ENCODE measurements around the gene TUBB. TPM values are rescaled to one million over a fixed set of nuclear protein-coding genes. Genes with fewer than 3 reads are reported as not detected.

TUBB gene
- total and polyA plus RNA-seq, 9 of the 15 experiments (the other 6 are each of a cell fraction or from before 2014, with no cell fraction given): 971 to 2,870 (median 1,478) TPM

DNA sequence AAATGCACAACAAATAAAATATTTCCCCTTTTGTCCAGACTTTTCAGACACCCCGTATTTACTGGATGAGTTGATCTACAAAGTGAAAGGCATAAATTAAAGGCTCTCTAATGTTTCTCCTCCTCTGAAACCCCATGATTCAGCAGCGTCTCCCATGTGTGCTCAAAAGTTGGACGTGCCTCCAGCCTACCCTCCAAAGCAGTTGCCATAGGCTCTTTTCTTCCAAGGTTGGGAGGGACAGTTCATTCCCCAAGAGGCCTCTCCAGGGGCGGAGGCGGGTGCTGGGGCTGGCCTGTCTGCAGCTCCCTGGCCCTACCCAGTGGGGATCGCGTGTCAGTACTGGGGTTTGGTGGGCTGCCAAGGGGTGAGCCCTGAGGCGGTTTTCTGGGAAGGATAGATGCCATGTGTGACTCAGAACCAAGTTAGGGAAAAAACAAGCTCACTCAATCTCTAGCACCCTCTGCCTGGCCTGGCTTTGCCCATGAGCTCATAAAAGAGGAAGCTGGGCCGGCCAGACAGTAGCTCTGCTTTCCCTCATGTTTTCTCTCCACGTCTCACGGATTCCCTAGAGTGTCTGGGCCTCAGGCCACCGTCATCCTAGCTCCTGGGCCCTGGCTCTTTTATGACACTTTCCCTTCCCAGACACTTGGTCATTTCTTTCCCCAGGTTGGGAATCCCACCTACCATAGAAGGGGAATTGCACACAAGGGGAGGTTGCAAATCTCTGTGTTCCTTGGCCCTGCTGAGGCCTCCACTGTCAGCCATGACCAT is 32.2 kb downstream of the TUBB start (continued):
- TF ChIP-seq, protein P1, sequence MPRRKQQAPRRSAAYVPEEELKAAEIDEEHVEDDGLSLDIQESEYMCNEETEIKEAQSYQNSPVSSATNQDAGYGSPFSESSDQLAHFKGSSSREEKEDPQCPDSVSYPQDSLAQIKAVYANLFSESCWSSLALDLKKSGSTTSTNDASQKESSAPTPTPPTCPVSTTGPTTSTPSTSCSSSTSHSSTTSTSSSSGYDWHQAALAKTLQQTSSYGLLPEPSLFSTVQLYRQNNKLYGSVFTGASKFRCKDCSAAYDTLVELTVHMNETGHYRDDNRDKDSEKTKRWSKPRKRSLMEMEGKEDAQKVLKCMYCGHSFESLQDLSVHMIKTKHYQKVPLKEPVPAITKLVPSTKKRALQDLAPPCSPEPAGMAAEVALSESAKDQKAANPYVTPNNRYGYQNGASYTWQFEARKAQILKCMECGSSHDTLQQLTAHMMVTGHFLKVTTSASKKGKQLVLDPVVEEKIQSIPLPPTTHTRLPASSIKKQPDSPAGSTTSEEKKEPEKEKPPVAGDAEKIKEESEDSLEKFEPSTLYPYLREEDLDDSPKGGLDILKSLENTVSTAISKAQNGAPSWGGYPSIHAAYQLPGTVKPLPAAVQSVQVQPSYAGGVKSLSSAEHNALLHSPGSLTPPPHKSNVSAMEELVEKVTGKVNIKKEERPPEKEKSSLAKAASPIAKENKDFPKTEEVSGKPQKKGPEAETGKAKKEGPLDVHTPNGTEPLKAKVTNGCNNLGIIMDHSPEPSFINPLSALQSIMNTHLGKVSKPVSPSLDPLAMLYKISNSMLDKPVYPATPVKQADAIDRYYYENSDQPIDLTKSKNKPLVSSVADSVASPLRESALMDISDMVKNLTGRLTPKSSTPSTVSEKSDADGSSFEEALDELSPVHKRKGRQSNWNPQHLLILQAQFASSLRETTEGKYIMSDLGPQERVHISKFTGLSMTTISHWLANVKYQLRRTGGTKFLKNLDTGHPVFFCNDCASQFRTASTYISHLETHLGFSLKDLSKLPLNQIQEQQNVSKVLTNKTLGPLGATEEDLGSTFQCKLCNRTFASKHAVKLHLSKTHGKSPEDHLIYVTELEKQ (CRISPR knock-in tag; IDR thresholded peaks at IDR 0.05): no peak
- TF ChIP-seq KDM2B (CRISPR knock-in tag; IDR thresholded peaks at IDR 0.05) (no peak), RAD21 (CRISPR knock-in tag; conservative IDR thresholded peaks at IDR 0.05 in 1 of 2, IDR thresholded peaks at IDR 0.05 in 1 of 2) (no peak), ZNF263 (CRISPR knock-in tag; IDR thresholded peaks at IDR 0.05; ENCODE audit: borderline replicate concordance) (no peak), POLR2G (IDR thresholded peaks at IDR 0.05; ENCODE audit: low read depth, low read length) (no peak), RFX7 (CRISPR knock-in tag; IDR thresholded peaks at IDR 0.05) (no peak), PPARD (CRISPR knock-in tag; IDR thresholded peaks at IDR 0.05) (no peak), RBM25 (IDR thresholded peaks at IDR 0.05; ENCODE audit: low read depth, low read length, severe bottlenecking) (no peak), MAFK (IDR thresholded peaks at IDR 0.05; ENCODE audit: low read length) (no peak), HDGF (IDR thresholded peaks at IDR 0.05) (no peak), CREBBP (IDR thresholded peaks at IDR 0.05; ENCODE audit: low read depth, low read length) (no peak), POU5F1 (IDR thresholded peaks at IDR 0.05; ENCODE audit: borderline replicate concordance, low read depth, low read length, partially characterized antibody) (no peak), TRIM24 (IDR thresholded peaks at IDR 0.05) (no peak), SPI1 (IDR thresholded peaks at IDR 0.05; ENCODE audit: borderline replicate concordance, low read depth, low read length) (peak; percentile 85), ZNF589 (CRISPR knock-in tag; IDR thresholded peaks at IDR 0.05; ENCODE audit: low read depth) (peak; percentile 82; the same call in 1 of the 2 replicates), SMAD3 (CRISPR knock-in tag; conservative IDR thresholded peaks at IDR 0.05) (no peak), NELFE (IDR thresholded peaks at IDR 0.05; ENCODE audit: insufficient read depth, insufficient read length) (no peak), MAZ (CRISPR knock-in tag; conservative IDR thresholded peaks at IDR 0.05 in 1 of 2, IDR thresholded peaks at IDR 0.05 in 1 of 2) (0 out of 4 replicates have a peak, but pooled peaks of 1 of the 2 experiments have one; percentile 39), RB1 (IDR thresholded peaks at IDR 0.05; ENCODE audit: low read depth) (no peak)
- TF ChIP-seq, protein P2, sequence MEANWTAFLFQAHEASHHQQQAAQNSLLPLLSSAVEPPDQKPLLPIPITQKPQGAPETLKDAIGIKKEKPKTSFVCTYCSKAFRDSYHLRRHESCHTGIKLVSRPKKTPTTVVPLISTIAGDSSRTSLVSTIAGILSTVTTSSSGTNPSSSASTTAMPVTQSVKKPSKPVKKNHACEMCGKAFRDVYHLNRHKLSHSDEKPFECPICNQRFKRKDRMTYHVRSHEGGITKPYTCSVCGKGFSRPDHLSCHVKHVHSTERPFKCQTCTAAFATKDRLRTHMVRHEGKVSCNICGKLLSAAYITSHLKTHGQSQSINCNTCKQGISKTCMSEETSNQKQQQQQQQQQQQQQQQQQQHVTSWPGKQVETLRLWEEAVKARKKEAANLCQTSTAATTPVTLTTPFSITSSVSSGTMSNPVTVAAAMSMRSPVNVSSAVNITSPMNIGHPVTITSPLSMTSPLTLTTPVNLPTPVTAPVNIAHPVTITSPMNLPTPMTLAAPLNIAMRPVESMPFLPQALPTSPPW (CRISPR knock-in tag; IDR thresholded peaks at IDR 0.05): peak; percentile 31; the same call in 1 of the 2 replicates

Measured in K562 (cell line).